Fibroblast of the aortic adventitia (primary cell): ENCODE data around the gene OAS1. TPM values are rescaled to one million over a fixed set of nuclear protein-coding genes. Genes with fewer than 3 reads are reported as not detected.

Experiments
- DNase-seq: peaks from one replicate; pipeline ENCODE4 v3.0.0-alpha.2; 2010; ENCODE audit warnings: low read depth
- H3K4me3 ChIP-seq: 2 replicates; pipeline ENCODE4 v1.5.1; 2011; ENCODE audit warnings: low read depth, mild to moderate bottlenecking, control low read depth, low read length, moderate library complexity
- total RNA-seq: library from RNA; depleted of rRNA; stranded (reverse); fragments of >200 nt; gene quantifications from 2 replicates; pipeline ENCODE4 v1.2.3, GENCODE V29; 2012; ENCODE audit warnings: low replicate concordance
- TF ChIP-seq, protein P1 (sequence below): IDR thresholded peaks from 2 replicates; pipeline ENCODE4 v1.5.1; 2011; ENCODE audit warnings: mild to moderate bottlenecking, low read length, control low read depth, inconsistent platforms; ENCODE audit not compliant: insufficient read depth

The OAS1 gene
- total RNA-seq, 1 donor, result 1.4 TPM

DNA sequence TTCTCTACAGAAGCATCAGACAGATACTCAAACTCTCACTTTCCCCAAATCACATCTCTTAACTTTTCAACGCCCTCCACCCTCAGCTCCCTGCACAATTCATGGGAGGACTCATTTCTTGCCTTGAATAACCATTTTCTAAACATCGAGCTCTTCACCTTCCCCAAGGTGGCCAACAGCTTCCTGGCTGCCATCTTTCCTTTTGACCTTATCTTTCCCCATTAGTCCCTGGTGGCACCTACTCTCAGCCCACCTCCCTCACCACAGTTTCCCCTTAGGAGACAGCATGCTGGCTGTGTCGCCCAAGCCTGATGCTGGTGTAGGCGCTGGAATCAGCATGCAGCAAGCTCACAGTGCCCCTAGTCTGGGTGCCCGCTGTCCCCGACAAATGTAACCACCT, 8.4 kb upstream of the OAS1 start:
- DNase-seq, result no peak
- H3K4me3 ChIP-seq, result no peak overlapping the region

DNA sequence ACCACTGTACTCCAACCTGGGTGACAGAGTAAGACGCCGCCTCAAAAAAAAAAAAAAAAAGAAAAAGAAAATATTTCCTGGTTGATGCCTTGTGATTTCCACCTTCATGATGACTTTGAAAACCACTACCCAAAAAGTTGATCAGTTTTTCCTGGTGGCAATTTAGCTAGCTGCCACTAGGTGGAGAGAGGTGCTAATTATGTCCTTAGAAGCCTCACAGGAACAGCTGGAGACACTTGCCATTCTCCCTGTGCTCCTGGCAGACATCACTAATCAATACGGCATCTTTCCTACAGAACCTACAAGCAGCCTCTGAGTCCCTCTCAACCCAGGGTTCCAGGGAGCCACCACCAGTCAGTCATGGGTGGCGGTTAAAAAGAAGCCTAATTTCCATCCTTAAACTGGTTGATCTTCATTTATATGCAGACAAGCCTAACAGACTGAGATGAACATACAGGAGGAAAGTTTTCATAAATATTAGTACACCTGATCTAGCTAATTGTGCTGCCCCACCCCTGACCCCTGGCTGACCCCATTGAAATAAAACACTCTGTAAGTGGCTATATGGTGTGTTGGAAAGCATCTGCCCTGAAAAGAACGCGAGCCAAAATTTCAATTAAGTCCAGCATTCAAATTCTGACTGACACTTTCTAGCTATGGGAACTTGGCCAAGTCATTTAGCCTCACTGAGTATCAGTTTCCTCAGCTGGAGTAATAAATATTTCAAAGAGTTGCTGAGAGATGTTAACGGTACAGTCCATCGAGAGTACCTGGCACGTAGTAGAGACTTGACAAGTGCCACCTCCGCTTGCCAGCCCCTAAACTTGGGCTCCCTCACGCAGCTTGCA, 6.2 kb upstream of the OAS1 start:
- DNase-seq, result peak; percentile 49
- TF ChIP-seq, protein P1, sequence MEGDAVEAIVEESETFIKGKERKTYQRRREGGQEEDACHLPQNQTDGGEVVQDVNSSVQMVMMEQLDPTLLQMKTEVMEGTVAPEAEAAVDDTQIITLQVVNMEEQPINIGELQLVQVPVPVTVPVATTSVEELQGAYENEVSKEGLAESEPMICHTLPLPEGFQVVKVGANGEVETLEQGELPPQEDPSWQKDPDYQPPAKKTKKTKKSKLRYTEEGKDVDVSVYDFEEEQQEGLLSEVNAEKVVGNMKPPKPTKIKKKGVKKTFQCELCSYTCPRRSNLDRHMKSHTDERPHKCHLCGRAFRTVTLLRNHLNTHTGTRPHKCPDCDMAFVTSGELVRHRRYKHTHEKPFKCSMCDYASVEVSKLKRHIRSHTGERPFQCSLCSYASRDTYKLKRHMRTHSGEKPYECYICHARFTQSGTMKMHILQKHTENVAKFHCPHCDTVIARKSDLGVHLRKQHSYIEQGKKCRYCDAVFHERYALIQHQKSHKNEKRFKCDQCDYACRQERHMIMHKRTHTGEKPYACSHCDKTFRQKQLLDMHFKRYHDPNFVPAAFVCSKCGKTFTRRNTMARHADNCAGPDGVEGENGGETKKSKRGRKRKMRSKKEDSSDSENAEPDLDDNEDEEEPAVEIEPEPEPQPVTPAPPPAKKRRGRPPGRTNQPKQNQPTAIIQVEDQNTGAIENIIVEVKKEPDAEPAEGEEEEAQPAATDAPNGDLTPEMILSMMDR, result peak; percentile 83
- no peak overlapping the region for H3K4me3 ChIP-seq

More for the DNA sequence above, 8.4 kb upstream of the OAS1 start:
- TF ChIP-seq, protein P1, result no peak

DNA sequence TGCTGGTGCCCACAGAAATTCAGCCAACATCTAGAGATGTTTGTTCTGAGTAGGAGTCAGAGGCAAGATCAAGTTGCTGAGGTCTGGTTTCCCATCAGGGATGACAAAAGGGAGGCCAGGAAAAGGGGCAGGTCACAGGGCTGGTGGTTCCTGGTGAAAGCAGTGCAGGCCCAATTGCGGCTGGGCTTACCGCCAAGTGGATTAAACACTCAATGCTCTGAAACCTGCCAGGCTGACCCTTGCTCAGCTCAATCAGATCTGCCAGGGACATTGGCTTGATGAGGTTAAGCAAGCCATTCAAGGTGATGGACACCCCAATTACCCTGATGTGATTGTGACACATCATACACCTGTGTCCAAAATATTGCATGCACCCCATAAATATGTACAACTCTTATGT, 5.5 kb upstream of the OAS1 start:
- no peak for DNase-seq
- TF ChIP-seq, protein P1, result no peak
- no peak overlapping the region for H3K4me3 ChIP-seq

DNA sequence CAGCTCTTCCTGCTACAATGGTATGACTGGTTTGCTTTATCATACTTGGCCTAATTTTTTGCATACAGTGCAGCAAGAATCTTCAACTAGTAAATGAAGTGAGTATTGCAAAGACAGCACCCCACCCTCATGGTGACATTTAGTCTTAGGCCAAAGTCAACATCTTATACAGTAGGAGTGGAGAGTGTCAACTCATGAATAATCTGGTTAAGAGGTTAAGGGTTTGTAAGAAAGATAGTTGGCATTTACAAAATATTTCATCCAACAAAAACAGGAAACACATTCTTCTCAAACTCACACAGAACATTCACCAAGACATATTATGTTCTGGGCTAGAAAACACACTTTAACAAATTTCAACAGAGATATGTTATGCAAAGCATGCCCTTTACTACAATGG, 2.2 kb upstream of the OAS1 start:
- TF ChIP-seq, protein P1, result no peak
- peak; percentile 82 for DNase-seq
- no peak overlapping the region for H3K4me3 ChIP-seq

DNA sequence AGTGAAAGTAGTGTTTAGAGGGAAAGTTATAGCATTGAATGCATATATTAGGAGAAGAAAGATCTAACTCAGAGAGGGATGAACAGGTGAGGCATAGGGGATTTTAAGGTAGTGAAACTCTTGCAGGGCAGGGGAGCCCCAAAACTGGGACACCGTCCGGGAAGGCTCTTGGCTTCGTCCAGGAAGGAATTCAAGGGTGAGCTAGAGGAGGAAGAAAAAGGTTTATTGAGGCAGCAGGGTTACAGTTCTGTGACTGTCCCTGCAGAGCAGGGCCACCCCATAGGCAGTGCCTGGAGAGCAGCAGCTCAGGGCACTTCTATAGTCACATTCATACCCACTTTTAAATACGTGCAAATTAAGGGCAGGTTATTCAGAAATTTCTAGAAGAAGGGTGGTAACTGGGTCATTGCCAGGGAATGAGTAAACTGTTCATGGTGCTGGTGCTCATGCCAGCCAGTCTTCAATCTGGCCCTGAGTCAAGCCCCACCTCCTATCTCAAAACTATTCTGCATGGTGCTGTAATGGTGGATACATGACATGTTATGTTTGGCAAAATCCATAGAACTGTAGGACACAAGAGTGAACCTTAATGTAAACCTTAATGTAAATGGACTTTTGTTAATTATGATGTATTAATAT, 1.2 kb upstream of the OAS1 start:
- TF ChIP-seq, protein P1, result no peak
- no peak overlapping the region for H3K4me3 ChIP-seq
- no peak for DNase-seq

DNA sequence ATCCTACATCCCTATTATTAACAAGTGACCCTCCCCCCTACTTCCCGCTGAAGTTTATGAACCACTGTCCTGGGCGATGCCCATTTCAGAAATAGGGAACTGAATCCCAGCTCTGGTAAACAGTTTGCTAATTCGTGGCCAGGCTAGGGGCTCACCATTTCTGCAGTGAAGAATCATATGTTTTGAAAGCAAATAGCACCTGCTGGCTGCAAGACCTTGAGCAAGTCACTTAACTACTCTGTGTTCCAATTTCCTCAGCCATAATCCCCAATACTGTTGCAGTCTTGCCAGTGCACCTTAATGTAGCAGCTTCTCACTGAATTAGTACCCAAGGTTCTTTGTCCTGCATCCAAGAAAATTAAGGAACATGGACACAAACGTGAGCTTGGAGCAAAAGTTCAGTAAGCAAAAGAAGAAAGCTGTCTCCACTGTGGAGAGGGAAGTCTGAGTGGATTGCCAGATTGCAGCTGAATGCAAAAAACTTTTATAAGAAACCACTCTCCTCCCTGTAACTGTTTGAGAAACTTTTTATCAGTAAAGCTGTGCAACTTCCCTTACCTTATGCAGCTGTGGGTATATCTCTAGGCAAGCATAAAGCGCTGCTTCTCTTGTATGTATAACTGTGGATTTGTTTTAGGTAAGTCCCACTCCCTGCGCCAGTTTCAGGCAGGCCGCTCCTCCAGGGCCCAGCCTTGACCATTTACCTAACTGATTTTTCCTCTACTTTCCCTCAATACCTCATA, 824 bp downstream of the OAS1 start:
- DNase-seq, result no peak
- TF ChIP-seq, protein P1, result no peak
- peak overlapping the region; percentile 17 for H3K4me3 ChIP-seq
